Lung (tissue), 12 donors: ENCODE measurements around the gene OGA. TPM values are rescaled to one million over a fixed set of nuclear protein-coding genes. Genes with fewer than 3 reads are reported as not detected.

Experiments
- ATAC-seq: fragments of 200-7000 bp; cut with Tn5 transposase; one replicate; pipeline ENCODE4 v1.9.1; 2020; ENCODE audit warnings: moderate number of reproducible peaks; ENCODE audit not compliant: insufficient read depth, low FRiP score
- DNase-seq, 3 donors: peaks; one replicate each; pipeline ENCODE4 v3.0.0-alpha.2; 2013 to 2017
- H3K27ac ChIP-seq, 2 donors: one replicate each; pipeline ENCODE4 v1.5.1; 2013; ENCODE audit warnings: mild to moderate bottlenecking in 2 of 2, moderate library complexity in 2 of 2, control low read depth in 1 of 2, inconsistent platforms in 1 of 2, low read depth in 1 of 2, low read length in 1 of 2
- H3K27me3 ChIP-seq, 3 donors: one replicate each; pipeline ENCODE4 v1.5.1; 2013; ENCODE audit warnings: low read length in 2 of 3; ENCODE audit not compliant: control insufficient read depth in 3 of 3, insufficient read depth in 3 of 3
- H3K36me3 ChIP-seq, 4 donors: one replicate each; pipeline ENCODE4 v1.5.1; 2013; ENCODE audit warnings: low read length in 4 of 4, mild to moderate bottlenecking in 1 of 4, moderate library complexity in 1 of 4; ENCODE audit not compliant: control insufficient read depth in 4 of 4, insufficient read depth in 4 of 4
- H3K4me1 ChIP-seq, 5 donors: one replicate each; pipeline ENCODE4 v1.5.1; 2013; ENCODE audit warnings: low read length in 5 of 5, mild to moderate bottlenecking in 2 of 5, moderate library complexity in 1 of 5; ENCODE audit not compliant: control insufficient read depth in 5 of 5, insufficient read depth in 5 of 5
- H3K4me3 ChIP-seq: one replicate; pipeline ENCODE4 v1.5.1; 2013; ENCODE audit warnings: mild to moderate bottlenecking, control low read depth, moderate library complexity
- H3K9ac ChIP-seq, 2 donors: one replicate each; pipeline ENCODE4 v1.5.1; 2013; ENCODE audit warnings: low read length in 2 of 2, control low read depth in 1 of 2; ENCODE audit not compliant: insufficient read depth in 1 of 2
- H3K9me3 ChIP-seq, 4 donors: one replicate each; pipeline ENCODE4 v1.5.1; 2013; ENCODE audit warnings: low read length in 3 of 4, mild to moderate bottlenecking in 1 of 4, moderate library complexity in 1 of 4; ENCODE audit not compliant: control insufficient read depth in 4 of 4, insufficient read depth in 3 of 4
- WGBS, 2 donors: extraction: QIAGEN DNeasy Blood & Tissue Kit; methylation state at CpG; one replicate each; pipeline ENCODE4 v1.1.7; 2013; 5-methylcytosine and 5-hydroxymethylcytosine counted together
- polyA plus RNA-seq, 2 donors: library from polyadenylated mRNA; stranded (reverse); fragments of 200-250 nt; gene quantifications; one replicate each; pipeline ENCODE4 v1.2.1, GENCODE V29; 2013
- total RNA-seq, 2 donors: library from RNA; depleted of rRNA in 1 of 2; stranded (reverse); fragments of >200 nt in 1 of 2; gene quantifications; one replicate each; pipeline ENCODE4 v1.2.1, GENCODE V29; 2014 to 2021
- TF ChIP-seq, protein P1 (sequence below): IDR thresholded peaks from 2 replicates; pipeline ENCODE4 v1.5.1; 2012; ENCODE audit warnings: mild to moderate bottlenecking; ENCODE audit errors: control extremely low read depth, extremely low read depth
- donor health status: control.
- donor health status: control.
- donor health status: Bipolar disorder and iron deficiency.
- donor health status: healthy.
- donor health status: DM: yes; HTN: yes; CAD: no.

OGA gene
- total and polyA plus RNA-seq, 4 donors, result 45.7 to 362 (median 69.7) TPM

DNA sequence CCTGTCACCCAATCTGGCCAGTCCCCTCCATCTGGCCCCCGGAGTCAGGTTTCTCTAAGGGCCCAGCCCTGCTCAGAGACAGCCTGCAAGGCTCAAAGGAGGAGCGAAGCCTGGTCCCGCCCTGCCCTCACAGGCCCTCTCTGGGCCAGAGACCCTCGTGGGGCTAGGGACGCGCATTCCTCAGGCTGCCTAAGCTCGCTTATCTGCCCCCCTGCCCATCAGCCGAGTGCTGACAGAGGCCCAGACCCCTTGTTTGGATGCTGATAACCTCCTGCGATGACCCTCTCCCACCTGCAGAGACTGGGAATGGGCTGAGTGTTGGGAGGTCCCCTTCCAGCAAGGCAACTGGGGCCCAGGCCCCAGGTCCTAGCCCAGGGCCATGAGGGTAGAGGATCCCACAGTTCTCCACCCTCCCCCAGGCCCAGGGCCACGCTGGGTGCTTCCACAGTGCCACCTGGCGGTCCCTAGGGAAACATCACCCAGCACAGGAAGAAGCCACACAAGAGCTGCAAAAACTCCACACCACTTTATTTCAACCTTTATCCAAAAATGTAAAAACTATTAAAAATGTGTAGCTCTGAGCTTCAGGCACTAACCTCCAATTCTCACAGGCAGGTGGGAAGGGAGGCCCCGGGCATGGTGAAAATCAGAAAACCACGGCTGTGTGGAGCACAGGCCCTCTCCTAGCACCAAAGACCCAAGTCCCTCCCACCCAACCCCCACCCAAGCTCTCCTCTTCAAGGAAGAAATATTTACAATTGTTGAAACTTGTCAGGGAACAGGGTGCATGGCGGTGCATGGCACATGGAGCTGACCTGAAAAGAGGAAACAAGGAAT lies 37.2 kb downstream of the OGA start:
- Histone ChIP-seq H3K36me3 (peaks cover 6 to 20% (median 11%) of the 10 kb centered on the region in 4 donors), H3K9me3 (no peaks in the 10 kb centered on the region), H3K4me3 (no peak overlapping the region), H3K9ac (no peak overlapping the region), H3K27me3 (peaks cover 0 to 41% (median 31%) of the 10 kb centered on the region in 3 donors), H3K4me1 (peaks cover 3 to 35% (median 18%) of the 10 kb centered on the region in 5 donors), H3K27ac (no peak overlapping the region)
- DNase-seq (peak; percentile 55 to 59 (median 59)), ATAC-seq (peak; percentile 63)
- 60 to 65% methylated on average over 14 of the region's 14 CpGs for WGBS, 2 donors
- TF ChIP-seq, protein P1, sequence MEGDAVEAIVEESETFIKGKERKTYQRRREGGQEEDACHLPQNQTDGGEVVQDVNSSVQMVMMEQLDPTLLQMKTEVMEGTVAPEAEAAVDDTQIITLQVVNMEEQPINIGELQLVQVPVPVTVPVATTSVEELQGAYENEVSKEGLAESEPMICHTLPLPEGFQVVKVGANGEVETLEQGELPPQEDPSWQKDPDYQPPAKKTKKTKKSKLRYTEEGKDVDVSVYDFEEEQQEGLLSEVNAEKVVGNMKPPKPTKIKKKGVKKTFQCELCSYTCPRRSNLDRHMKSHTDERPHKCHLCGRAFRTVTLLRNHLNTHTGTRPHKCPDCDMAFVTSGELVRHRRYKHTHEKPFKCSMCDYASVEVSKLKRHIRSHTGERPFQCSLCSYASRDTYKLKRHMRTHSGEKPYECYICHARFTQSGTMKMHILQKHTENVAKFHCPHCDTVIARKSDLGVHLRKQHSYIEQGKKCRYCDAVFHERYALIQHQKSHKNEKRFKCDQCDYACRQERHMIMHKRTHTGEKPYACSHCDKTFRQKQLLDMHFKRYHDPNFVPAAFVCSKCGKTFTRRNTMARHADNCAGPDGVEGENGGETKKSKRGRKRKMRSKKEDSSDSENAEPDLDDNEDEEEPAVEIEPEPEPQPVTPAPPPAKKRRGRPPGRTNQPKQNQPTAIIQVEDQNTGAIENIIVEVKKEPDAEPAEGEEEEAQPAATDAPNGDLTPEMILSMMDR, result peak; percentile 73

GRCh38 chr10:101780187-101780817 lies 37.9 kb downstream of the OGA start:
- no peaks in the 10 kb centered on the region for H3K9me3 ChIP-seq
- peaks cover 3 to 13% (median 6%) of the 10 kb centered on the region in 4 donors for H3K36me3 ChIP-seq
- H3K4me3 ChIP-seq, result no peak overlapping the region
- H3K9ac ChIP-seq, result no peak overlapping the region
- DNase-seq (no peak), ATAC-seq (no peak)
- no peak overlapping the region for H3K27ac ChIP-seq
- TF ChIP-seq, protein P1, result no peak
- H3K27me3 ChIP-seq, result peaks cover 0 to 43% (median 33%) of the 10 kb centered on the region in 3 donors
- 16 to 23% methylated on average over 17 of the region's 17 CpGs for WGBS, 2 donors
- H3K4me1 ChIP-seq, result peaks cover 3 to 35% (median 18%) of the 10 kb centered on the region in 5 donors

DNA sequence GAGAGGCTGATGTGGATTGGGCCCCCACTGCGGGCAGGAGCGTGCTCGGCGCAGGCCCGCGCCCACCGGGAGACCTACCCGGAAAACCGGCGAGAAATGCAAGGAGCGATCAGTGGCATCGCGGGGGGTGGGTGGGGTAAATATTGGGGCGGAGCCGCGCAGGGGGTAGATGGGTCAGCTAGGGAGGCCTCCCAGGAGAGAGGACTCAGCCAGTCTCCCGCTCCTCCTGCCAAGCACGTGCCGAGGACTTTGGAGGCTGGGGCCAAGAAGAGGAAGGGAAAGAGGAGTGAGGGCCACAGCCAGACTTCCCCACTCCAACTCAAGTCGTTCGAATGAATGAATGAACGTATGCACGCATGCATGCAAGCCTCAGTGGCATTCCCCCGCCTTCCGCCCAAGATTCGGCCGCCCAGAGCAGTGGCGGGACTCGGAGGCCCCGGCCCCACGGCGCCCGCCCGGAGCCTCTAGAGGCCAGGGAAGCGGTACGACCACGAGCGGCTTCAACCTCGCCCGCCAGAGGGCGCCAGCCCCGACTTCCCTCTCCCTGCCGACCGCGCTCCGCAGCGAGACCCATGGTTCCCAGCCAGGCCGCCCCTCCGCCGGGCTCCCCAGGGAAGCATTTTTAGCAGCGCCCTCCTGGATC lies 38.6 kb downstream of the OGA start:
- peaks cover 3 to 35% (median 18%) of the 10 kb centered on the region in 5 donors for H3K4me1 ChIP-seq
- H3K36me3 ChIP-seq, result peaks cover 0 to 6% (median 4%) of the 10 kb centered on the region in 4 donors
- peak; percentile 67 to 80 (median 74) for DNase-seq
- H3K27ac ChIP-seq, result no peak overlapping the region
- TF ChIP-seq, protein P1, result peak; percentile 62
- H3K9me3 ChIP-seq, result no peaks in the 10 kb centered on the region
- 1 to 2% methylated on average over 49 to 51 of the region's 51 CpGs for WGBS, 2 donors
- no peak overlapping the region for H3K9ac ChIP-seq
- no peak overlapping the region for H3K4me3 ChIP-seq
- peaks cover 0 to 49% (median 36%) of the 10 kb centered on the region in 3 donors for H3K27me3 ChIP-seq
- peak; percentile 80 for ATAC-seq
